ENCODE results near the gene RAB21.

DNA sequence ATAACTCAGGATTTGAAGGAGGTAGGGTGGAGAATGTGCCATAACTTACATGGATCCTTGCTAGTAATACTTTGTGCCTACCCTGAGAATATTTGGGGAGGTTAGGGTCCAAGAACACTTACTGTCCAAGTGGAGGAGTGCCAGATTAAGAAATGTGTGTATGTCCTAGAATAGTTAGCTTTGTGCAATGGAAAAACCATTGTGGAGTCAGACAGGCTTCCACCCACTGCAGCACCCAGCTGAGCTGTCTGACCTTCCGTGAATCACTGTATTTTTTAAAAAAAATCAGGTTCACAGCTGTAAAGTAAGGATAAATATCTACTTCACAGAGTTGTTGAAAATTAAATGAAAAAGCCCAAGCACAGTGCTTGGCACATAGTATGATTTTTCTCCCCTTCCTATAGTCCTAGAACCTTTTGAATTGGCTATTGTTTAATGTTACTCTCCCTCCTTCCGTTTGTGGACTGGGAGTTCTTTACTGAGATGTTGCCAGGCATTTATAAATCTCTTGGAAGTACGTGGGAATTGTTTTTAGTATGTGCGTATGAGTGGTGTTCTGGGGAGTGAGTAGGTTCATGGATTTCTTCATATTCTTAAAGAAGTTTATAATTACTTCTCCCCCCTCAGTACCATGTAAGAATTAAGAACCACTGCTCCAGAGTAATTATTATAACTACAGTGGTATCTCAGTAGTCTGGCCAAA is 9.2 kb downstream of the RAB21 start:
- TF ChIP-seq REST (IDR thresholded peaks at IDR 0.05; ENCODE audit: low read depth) (no peak), MAX (IDR thresholded peaks at IDR 0.05) (no peak), CEBPB (IDR thresholded peaks at IDR 0.05) (no peak), EGR1 (IDR thresholded peaks at IDR 0.05) (no peak), RAD21 (IDR thresholded peaks at IDR 0.05; ENCODE audit: low read depth) (no peak), FOXM1 (IDR thresholded peaks at IDR 0.05; ENCODE audit: borderline replicate concordance, low read depth) (no peak), EP300 (IDR thresholded peaks at IDR 0.05; ENCODE audit: borderline replicate concordance) (no peak), CREB1 (IDR thresholded peaks at IDR 0.05; ENCODE audit: low read depth) (no peak), TAF1 (IDR thresholded peaks at IDR 0.05; ENCODE audit: low read depth) (no peak), TCF12 (IDR thresholded peaks at IDR 0.05; ENCODE audit: low read depth) (no peak)
- TF ChIP-seq, protein P1, sequence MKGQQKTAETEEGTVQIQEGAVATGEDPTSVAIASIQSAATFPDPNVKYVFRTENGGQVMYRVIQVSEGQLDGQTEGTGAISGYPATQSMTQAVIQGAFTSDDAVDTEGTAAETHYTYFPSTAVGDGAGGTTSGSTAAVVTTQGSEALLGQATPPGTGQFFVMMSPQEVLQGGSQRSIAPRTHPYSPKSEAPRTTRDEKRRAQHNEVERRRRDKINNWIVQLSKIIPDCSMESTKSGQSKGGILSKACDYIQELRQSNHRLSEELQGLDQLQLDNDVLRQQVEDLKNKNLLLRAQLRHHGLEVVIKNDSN (IDR thresholded peaks at IDR 0.05) = no peak

Measured in Ishikawa (cell line).